Caco-2 (cell line): ENCODE measurements around the gene PRR5. TPM values are rescaled to one million over a fixed set of nuclear protein-coding genes. Genes with fewer than 3 reads are reported as not detected.

Experiments
- BruUV-seq: library from RNA; stranded (reverse); fragments of 400-500 nt; replicated peaks from 2 replicates; lab custom pipeline; 2021; lab: Mats Ljungman, UMichigan
- CTCF ChIA-PET: fragments of 300-600 bp; sonication (Branson Sonifier 250); formaldehyde crosslinking; loops from one replicate; lab custom pipeline; 2022; ENCODE audit warnings: antibody characterized with exemption; lab: Charles Lee
- POLR2A ChIA-PET: fragments of 300-600 bp; sonication (Branson Sonifier 250); formaldehyde crosslinking; loops from one replicate; lab custom pipeline; 2022; ENCODE audit warnings: antibody characterized with exemption; lab: Charles Lee
- DNase-seq, 2 experiments: peaks; one replicate each; pipeline versions ENCODE4 v3.0.0 to v3.0.0-alpha.2; 2020 to 2022
- H3K27me3 ChIP-seq: replicated peaks from 2 replicates; pipeline ENCODE4 v1.6.0; 2011; ENCODE audit warnings: low read length; ENCODE audit not compliant: control insufficient read depth, insufficient read depth
- H3K36me3 ChIP-seq: 2 replicates; pipeline ENCODE4 v1.5.1; 2011; ENCODE audit warnings: low read length; ENCODE audit not compliant: control insufficient read depth, insufficient read depth
- H3K4me1 ChIP-seq: fragments of 250-450 bp; sonication (Bioruptor Pico); 2 replicates; pipeline ENCODE4 v1.5.1; 2020; ENCODE audit warnings: mild to moderate bottlenecking
- H3K4me3 ChIP-seq: 2 replicates; pipeline ENCODE4 v1.5.1; 2011; ENCODE audit warnings: low read depth, mild to moderate bottlenecking, control low read depth, low read length
- H3K9me3 ChIP-seq: fragments of 250-450 bp; sonication (Bioruptor Pico); 2 replicates; pipeline ENCODE4 v1.5.1; 2020; ENCODE audit warnings: mild to moderate bottlenecking, moderate library complexity
- H3K27ac Mint-ChIP-seq: one replicate; pipeline ENCODE4 v1.8.0; 2022; ENCODE audit warnings: mixed read lengths; ENCODE audit not compliant: unreplicated experiment
- H3K27me3 Mint-ChIP-seq: one replicate; pipeline ENCODE4 v1.8.0; 2022; ENCODE audit warnings: mixed read lengths; ENCODE audit not compliant: insufficient read depth, unreplicated experiment
- H3K36me3 Mint-ChIP-seq: one replicate; pipeline ENCODE4 v1.8.0; 2022; ENCODE audit warnings: mild to moderate bottlenecking, mixed read lengths; ENCODE audit not compliant: insufficient read depth, unreplicated experiment
- H3K4me1 Mint-ChIP-seq: one replicate; pipeline ENCODE4 v1.8.0; 2022; ENCODE audit warnings: low read depth, mixed read lengths; ENCODE audit not compliant: unreplicated experiment
- H3K4me3 Mint-ChIP-seq: one replicate; pipeline ENCODE4 v1.8.0; 2022; ENCODE audit warnings: mild to moderate bottlenecking, moderate library complexity, mixed read lengths; ENCODE audit not compliant: unreplicated experiment
- H3K9me3 Mint-ChIP-seq: one replicate; pipeline ENCODE4 v1.8.0; 2022; ENCODE audit warnings: mixed read lengths; ENCODE audit not compliant: unreplicated experiment
- CTCF ChIP-seq, 2 experiments: fragments of 200-600 bp in 1 of 2; IDR thresholded peaks; 1 replicate in 1 of 2; 2 replicates in 1 of 2; pipeline versions ENCODE4 v1.5.1 to v1.8.0; 2011 to 2022; ENCODE audit warnings: antibody characterized with exemption in 1 of 2, control low read depth in 1 of 2, inconsistent platforms in 1 of 2, low read depth in 1 of 2, low read length in 1 of 2, mild to moderate bottlenecking in 1 of 2, moderate library complexity in 1 of 2; ENCODE audit not compliant: insufficient read depth in 1 of 2, severe bottlenecking in 1 of 2, unreplicated experiment in 1 of 2
- intact Hi-C: fragments of 100-400 bp; cut with micrococcal nuclease; formaldehyde crosslinking; loops from one replicate; pipeline ENCODE4 v1.10.0; 2022; ENCODE audit not compliant: unreplicated experiment
- total RNA-seq: library from RNA; stranded (reverse); gene quantifications from 2 replicates; pipeline ENCODE4 v1.2.3, GENCODE V29; 2022

PRR5 gene
- total RNA-seq, 1 experiment from 2014 or later: 82.8 TPM

- Histone ChIP-seq H3K27me3 (no peaks in the 10 kb centered on the region), H3K4me3 (no peak overlapping the region), H3K36me3 (peaks cover 5% of the 10 kb centered on the region), H3K9me3 (no peaks in the 10 kb centered on the region), H3K4me1 (peaks cover 48% of the 10 kb centered on the region)
- Mint-ChIP-seq H3K4me3 (peak overlapping the region; percentile 49), H3K9me3 (no peaks in the 10 kb centered on the region), H3K4me1 (peaks cover 6% of the 10 kb centered on the region), H3K36me3 (peaks cover 68% of the 10 kb centered on the region), H3K27ac (peak overlapping the region; percentile 72), H3K27me3 (no peaks in the 10 kb centered on the region)
- intact Hi-C loops: no loop called here
- no peak for TF ChIP-seq CTCF (IDR thresholded peaks at IDR 0.05; ENCODE audit: insufficient read depth in 1 of 2, low read depth in 1 of 2, low read length in 1 of 2, severe bottlenecking in 1 of 2, unreplicated experiment in 1 of 2)
- no peak for DNase-seq
- CTCF ChIA-PET: interaction anchor here (0.5 to 1.7 kb wide), 3 partner anchors 11 to 38 kb away, joined by 3 to 5 read pairs (median 4); no protein-coding TSS in a partner anchor
- BruUV-seq: no TSS peak
- POLR2A ChIA-PET: no interaction called here
Observed at GRCh38 chr22:44724859-44725258, 22.9 kb downstream of the PRR5 start.

- Histone ChIP-seq H3K4me3 (no peak overlapping the region), H3K4me1 (peaks cover 46% of the 10 kb centered on the region), H3K27me3 (no peaks in the 10 kb centered on the region), H3K9me3 (no peaks in the 10 kb centered on the region), H3K36me3 (peaks cover 5% of the 10 kb centered on the region)
- H3K4me1 Mint-ChIP-seq: peaks cover 6% of the 10 kb centered on the region
- no peaks in the 10 kb centered on the region for H3K27me3 Mint-ChIP-seq
- BruUV-seq: no TSS peak
- DNase-seq: no peak
- ChIA-PET CTCF (no interaction called here), POLR2A (no interaction called here)
- intact Hi-C loops: no loop called here
- H3K9me3 Mint-ChIP-seq: no peaks in the 10 kb centered on the region
- TF ChIP-seq CTCF (IDR thresholded peaks at IDR 0.05; ENCODE audit: insufficient read depth in 1 of 2, low read depth in 1 of 2, low read length in 1 of 2, severe bottlenecking in 1 of 2, unreplicated experiment in 1 of 2): no peak
- H3K36me3 Mint-ChIP-seq: peaks cover 69% of the 10 kb centered on the region
- no peak overlapping the region for H3K27ac Mint-ChIP-seq
- H3K4me3 Mint-ChIP-seq: no peak overlapping the region
Observed at GRCh38 chr22:44726439-44726838, 24.4 kb downstream of the PRR5 start.

- H3K27ac Mint-ChIP-seq: no peak overlapping the region
- peaks cover 70% of the 10 kb centered on the region for H3K36me3 Mint-ChIP-seq
- no TSS peak for BruUV-seq
- Histone ChIP-seq H3K4me1 (peaks cover 42% of the 10 kb centered on the region), H3K36me3 (peaks cover 3% of the 10 kb centered on the region), H3K27me3 (no peaks in the 10 kb centered on the region), H3K4me3 (no peak overlapping the region), H3K9me3 (no peaks in the 10 kb centered on the region)
- H3K4me1 Mint-ChIP-seq: peaks cover 6% of the 10 kb centered on the region
- intact Hi-C loops: no loop called here
- ChIA-PET CTCF (no interaction called here), POLR2A (no interaction called here)
- no peak for DNase-seq
- no peaks in the 10 kb centered on the region for H3K9me3 Mint-ChIP-seq
- no peak for TF ChIP-seq CTCF (IDR thresholded peaks at IDR 0.05; ENCODE audit: insufficient read depth in 1 of 2, low read depth in 1 of 2, low read length in 1 of 2, severe bottlenecking in 1 of 2, unreplicated experiment in 1 of 2)
- no peak overlapping the region for H3K4me3 Mint-ChIP-seq
- no peaks in the 10 kb centered on the region for H3K27me3 Mint-ChIP-seq
Observed at GRCh38 chr22:44727148-44727547, 25.1 kb downstream of the PRR5 start.
